SK-N-DZ (cell line): ENCODE data around the gene RHCG. TPM values are rescaled to one million over a fixed set of nuclear protein-coding genes. Genes with fewer than 3 reads are reported as not detected.
A peak's percentile ranks its signal among the peaks of the same experiment; 100 is the strongest.

Experiments
- DNase-seq: peaks from one replicate; pipeline ENCODE4 v3.0.0-alpha.2; 2015; ENCODE audit warnings: low spot score
- polyA plus RNA-seq, 2 experiments: library from polyadenylated mRNA; depleted of rRNA; stranded (reverse); fragments of >200 nt; gene quantifications; 2 replicates each; pipeline ENCODE4 v1.2.3, GENCODE V29; 2014

Gene RHCG
- not detected in 2 replicates for polyA plus RNA-seq (2014; cell fraction: cytosol; rRNA removed)
- polyA plus RNA-seq (2014; cell fraction: nucleus; rRNA removed): not detected in 2 replicates

- DNase-seq: peak; percentile 47
Measured at GRCh38 chr15:89496155-89497098, at the start of gene RHCG. TSS of gene RHCG (minus strand) at chr15:89496583. CDS start at chr15:89496544, 39 bp downstream.

- no peak for DNase-seq
Measured at GRCh38 chr15:89543389-89543788, 47.0 kb upstream of the RHCG start.

- DNase-seq: no peak
Measured at GRCh38 chr15:89542369-89542768, 46.0 kb upstream of the RHCG start.

- DNase-seq: no peak
Measured at GRCh38 chr15:89539027-89539426, 42.6 kb upstream of the RHCG start.

- no peak for DNase-seq
Measured at GRCh38 chr15:89533861-89534544, 37.6 kb upstream of the RHCG start.

GRCh38 chr15:89531796-89532537 lies 35.6 kb upstream of the RHCG start:
- no peak for DNase-seq

- DNase-seq: no peak
Measured at GRCh38 chr15:89530976-89531375, 34.6 kb upstream of the RHCG start.

- no peak for DNase-seq
Measured at GRCh38 chr15:89528757-89529352, 32.5 kb upstream of the RHCG start.

GRCh38 chr15:89526601-89527441 lies 30.4 kb upstream of the RHCG start:
- DNase-seq: no peak

GRCh38 chr15:89526181-89526580 lies 29.8 kb upstream of the RHCG start:
- no peak for DNase-seq

- no peak for DNase-seq
Measured at GRCh38 chr15:89524184-89524583, 27.8 kb upstream of the RHCG start.

GRCh38 chr15:89523101-89523500 lies 26.7 kb upstream of the RHCG start:
- no peak for DNase-seq

GRCh38 chr15:89521605-89522004 lies 25.2 kb upstream of the RHCG start:
- DNase-seq: no peak

GRCh38 chr15:89515477-89515876 lies 19.1 kb upstream of the RHCG start:
- no peak for DNase-seq

- no peak for DNase-seq
Measured at GRCh38 chr15:89514596-89515406, 18.4 kb upstream of the RHCG start.

GRCh38 chr15:89514186-89514585 lies 17.8 kb upstream of the RHCG start:
- DNase-seq: no peak

GRCh38 chr15:89513284-89513683 lies 16.9 kb upstream of the RHCG start:
- no peak for DNase-seq

GRCh38 chr15:89512631-89513030 lies 16.2 kb upstream of the RHCG start:
- no peak for DNase-seq

- DNase-seq: no peak
Measured at GRCh38 chr15:89506026-89506686, 9.8 kb upstream of the RHCG start.
